ENCODE results near the gene C6orf132.
"Not testable (repeated sequence)": the region's sequence is repeated elsewhere in the genome, so short reads cannot be mapped to it uniquely, and the experiment has no call there.

Gene C6orf132

DNA sequence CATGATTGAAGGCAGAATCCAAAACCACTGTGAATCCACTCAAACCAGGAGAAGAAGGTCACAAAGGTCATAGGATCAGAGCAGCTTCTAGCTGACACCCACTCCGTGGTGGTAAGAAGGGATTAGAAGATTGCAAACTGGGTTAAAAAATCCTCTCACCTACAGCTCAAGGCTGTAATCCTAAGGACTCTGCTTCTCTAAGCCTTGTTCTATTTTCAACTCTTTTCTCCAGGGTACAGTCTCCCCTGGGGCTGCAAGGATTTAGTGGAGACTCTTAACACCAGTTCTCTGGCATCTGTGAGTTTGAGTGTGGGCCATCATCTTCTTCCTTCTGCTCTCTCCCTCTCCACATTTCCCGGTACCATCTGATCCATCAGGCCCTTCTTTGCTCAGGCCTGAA, 30.7 kb upstream of the C6orf132 start, which contains the start of gene GUCA1A:
Gene GUCA1A (plus strand): TSS at position 264 of the 400 bp plus-strand sequence. CDS start 250 bp downstream, outside the sequence.
- TF ChIP-seq, protein P1, sequence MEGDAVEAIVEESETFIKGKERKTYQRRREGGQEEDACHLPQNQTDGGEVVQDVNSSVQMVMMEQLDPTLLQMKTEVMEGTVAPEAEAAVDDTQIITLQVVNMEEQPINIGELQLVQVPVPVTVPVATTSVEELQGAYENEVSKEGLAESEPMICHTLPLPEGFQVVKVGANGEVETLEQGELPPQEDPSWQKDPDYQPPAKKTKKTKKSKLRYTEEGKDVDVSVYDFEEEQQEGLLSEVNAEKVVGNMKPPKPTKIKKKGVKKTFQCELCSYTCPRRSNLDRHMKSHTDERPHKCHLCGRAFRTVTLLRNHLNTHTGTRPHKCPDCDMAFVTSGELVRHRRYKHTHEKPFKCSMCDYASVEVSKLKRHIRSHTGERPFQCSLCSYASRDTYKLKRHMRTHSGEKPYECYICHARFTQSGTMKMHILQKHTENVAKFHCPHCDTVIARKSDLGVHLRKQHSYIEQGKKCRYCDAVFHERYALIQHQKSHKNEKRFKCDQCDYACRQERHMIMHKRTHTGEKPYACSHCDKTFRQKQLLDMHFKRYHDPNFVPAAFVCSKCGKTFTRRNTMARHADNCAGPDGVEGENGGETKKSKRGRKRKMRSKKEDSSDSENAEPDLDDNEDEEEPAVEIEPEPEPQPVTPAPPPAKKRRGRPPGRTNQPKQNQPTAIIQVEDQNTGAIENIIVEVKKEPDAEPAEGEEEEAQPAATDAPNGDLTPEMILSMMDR (conservative IDR thresholded peaks at IDR 0.05; ENCODE audit: low read depth) = no peak
- H3K27ac ChIP-seq = no peak within 1 kb of the TSS
- CTCF ChIA-PET = no interaction called here
- POLR2A ChIA-PET (ENCODE audit: low non-redundant PET) = no interaction called here
- DNase-seq (ENCODE audit: low spot score) = no peak

DNA sequence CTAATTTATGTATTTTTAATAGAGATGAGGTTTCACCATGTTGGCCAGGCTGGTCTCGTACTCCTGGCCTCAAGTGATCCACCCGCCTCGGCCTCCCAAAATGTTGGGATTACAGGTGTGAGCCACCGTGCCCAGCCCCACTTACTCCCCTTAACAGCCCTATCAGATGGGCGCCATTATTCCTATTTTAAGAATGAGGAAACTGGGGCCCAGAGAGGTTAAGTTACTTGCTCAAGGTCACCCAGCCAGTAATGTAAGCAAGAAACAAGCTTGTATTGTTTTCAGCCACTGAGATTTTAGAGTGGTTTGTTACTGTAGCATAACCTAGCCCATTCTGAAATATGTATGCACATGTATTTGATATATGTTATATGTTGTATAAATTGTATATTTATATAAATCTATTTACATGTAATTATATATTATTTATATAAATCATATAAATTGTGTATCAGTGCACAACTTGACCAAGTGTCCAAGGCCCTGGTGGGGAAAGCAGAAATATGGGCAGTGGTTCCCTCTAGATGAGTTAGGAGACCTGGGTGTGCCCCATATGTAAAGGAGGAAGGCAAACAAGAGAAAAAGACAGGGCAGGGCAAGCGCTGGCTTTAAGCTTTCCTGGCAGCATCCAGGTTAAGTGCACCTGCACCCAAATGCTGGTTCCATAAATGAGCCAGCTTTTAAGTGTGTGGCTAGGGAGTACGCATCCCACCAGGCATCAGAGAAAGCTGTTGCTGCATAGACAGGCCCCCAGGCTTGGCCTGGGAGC, 29.6 kb upstream of the C6orf132 start:
- TF ChIP-seq, protein P1 (conservative IDR thresholded peaks at IDR 0.05; ENCODE audit: low read depth) = no peak
- DNase-seq (ENCODE audit: low spot score) = no peak
- no peak overlapping the region for H3K27ac ChIP-seq
- CTCF ChIA-PET = no interaction called here
- POLR2A ChIA-PET (ENCODE audit: low non-redundant PET) = no interaction called here

DNA sequence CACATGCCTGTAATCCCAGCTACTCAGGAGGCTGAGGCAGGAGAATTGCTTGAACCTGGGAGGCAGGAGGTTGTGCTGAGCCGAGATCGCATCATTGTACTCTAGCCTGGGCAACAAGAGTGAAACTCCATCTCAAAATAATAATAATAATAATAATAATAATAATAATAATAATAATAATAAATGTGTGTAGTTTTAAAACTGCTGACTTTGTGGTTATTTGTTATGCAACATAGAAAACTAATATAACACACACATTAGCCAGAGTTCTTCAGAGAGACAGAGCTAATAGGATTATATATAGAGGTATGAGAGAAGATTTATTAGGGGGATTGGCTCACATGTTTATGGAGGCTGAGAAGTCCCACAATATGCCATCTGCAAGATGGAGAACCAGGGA, 27.4 kb upstream of the C6orf132 start:
- H3K27ac ChIP-seq; DNase-seq (ENCODE audit: low spot score); POLR2A ChIA-PET (ENCODE audit: low non-redundant PET): not testable (repeated sequence)
- CTCF ChIA-PET = interaction anchor here (0.6 kb wide), 1 partner anchor 96 kb away, joined by 3 read pairs; no protein-coding TSS in a partner anchor

DNA sequence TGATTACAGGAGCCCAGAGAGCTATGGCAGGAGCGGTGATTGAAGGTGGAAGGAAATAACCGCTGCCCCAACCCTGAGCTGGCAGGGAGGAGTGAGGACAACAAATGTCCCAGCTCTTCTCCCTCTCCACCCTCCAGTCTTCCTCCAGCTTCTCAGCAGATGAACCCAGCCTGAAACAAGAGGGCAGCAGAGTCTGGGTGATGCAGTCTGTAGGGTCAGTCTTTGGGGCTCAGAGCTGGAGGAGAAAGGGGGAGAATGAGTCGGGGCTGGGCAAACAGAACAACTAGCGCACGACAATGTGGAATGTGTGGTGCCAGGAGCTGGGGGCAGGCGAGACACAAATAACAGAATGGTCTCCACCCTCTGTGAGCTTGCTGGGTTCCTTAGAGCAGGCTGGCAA, 26.2 kb upstream of the C6orf132 start:
- no peak for DNase-seq (ENCODE audit: low spot score)
- TF ChIP-seq, protein P1 (conservative IDR thresholded peaks at IDR 0.05; ENCODE audit: low read depth) = no peak
- CTCF ChIA-PET = interaction anchor here (3.1 kb wide), 1 partner anchor 46 kb away, joined by 16 read pairs; no protein-coding TSS in a partner anchor
- POLR2A ChIA-PET (ENCODE audit: low non-redundant PET) = no interaction called here
- no peak overlapping the region for H3K27ac ChIP-seq

DNA sequence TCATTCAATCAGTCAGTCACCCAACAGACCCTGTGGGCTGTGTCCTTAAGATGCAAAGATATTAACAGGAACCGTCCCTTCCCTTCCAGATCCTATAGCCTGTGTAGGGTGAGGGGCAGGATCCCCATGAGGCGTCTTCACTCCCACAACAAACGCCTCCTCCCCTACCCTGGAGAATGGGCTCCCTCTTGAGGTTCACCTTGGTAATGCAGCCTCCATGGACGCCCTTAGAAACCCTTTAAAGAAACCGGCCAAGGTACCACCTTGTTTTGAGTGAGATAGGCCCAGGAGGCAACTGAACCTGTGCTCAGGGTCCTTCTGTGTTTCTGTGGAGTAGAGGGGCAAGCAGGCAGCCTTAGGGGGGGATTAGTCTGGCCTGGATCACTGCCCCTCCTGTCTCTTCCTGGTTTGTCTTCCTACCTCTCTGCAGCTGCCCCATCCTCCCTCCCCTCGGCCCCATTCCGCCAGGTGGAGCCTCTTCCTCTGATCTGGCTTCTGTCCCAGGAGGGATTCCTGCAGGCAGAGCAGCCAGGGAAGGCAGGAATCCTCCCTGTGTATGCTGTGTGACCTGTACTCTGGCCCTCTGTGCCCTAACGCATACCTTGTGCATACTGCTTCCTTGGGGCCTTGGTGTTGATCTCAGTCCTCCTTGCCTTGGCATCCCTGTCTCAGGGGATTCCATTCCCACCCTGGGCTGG, 24.2 kb upstream of the C6orf132 start:
- TF ChIP-seq, protein P1 (conservative IDR thresholded peaks at IDR 0.05; ENCODE audit: low read depth) = peak; percentile 94
- H3K27ac ChIP-seq = peak overlapping the region; percentile 71
- CTCF ChIA-PET = interaction anchor here (0.5 to 3.1 kb wide), 12 partner anchors 10 to 314 kb away, joined by 3 to 16 read pairs (median 4); no protein-coding TSS in a partner anchor
- DNase-seq (ENCODE audit: low spot score) = peak; percentile 89
- POLR2A ChIA-PET (ENCODE audit: low non-redundant PET) = no interaction called here

DNA sequence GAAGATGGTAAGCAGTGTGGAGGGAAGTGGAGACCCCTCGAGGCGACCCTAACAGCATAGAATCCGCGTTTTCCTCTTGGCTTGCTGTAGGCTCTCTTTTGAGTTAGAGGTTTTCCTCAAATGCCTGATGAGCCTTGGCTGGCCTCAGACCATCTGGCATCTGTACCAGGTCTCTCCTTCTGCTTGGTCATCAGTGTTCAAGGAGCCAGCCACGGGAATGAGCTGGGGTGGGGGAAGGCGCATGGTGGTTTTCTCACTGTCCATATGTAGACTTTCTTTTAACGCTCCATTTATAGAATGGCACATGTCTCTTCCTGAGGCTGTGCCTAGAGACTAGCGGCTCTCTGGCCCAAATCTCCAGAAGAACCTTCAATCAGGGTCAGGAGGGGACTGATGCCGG, 22.6 kb upstream of the C6orf132 start:
- ChIA-PET POLR2A (ENCODE audit: low non-redundant PET) (no interaction called here), CTCF (interaction anchor here (0.9 kb wide), 1 partner anchor 89 kb away, joined by 4 read pairs; no protein-coding TSS in a partner anchor)
- TF ChIP-seq, protein P1 (conservative IDR thresholded peaks at IDR 0.05; ENCODE audit: low read depth) = no peak
- DNase-seq (ENCODE audit: low spot score) = no peak
- peak overlapping the region; percentile 71 for H3K27ac ChIP-seq

All from RWPE1 (cell line).